GM19035 (cell line): Measurements from ENCODE around the gene FAM90A26.
"Not testable (repeated sequence)": the region's sequence is repeated elsewhere in the genome, so short reads cannot be mapped to it uniquely, and the experiment has no call there.

Experiments used
- ATAC-seq: cut with Tn5 transposase; IDR thresholded peaks from one replicate; pipeline ENCODE4 v1.9.1; 2021; ENCODE audit not compliant: unreplicated experiment

The FAM90A26 gene

DNA sequence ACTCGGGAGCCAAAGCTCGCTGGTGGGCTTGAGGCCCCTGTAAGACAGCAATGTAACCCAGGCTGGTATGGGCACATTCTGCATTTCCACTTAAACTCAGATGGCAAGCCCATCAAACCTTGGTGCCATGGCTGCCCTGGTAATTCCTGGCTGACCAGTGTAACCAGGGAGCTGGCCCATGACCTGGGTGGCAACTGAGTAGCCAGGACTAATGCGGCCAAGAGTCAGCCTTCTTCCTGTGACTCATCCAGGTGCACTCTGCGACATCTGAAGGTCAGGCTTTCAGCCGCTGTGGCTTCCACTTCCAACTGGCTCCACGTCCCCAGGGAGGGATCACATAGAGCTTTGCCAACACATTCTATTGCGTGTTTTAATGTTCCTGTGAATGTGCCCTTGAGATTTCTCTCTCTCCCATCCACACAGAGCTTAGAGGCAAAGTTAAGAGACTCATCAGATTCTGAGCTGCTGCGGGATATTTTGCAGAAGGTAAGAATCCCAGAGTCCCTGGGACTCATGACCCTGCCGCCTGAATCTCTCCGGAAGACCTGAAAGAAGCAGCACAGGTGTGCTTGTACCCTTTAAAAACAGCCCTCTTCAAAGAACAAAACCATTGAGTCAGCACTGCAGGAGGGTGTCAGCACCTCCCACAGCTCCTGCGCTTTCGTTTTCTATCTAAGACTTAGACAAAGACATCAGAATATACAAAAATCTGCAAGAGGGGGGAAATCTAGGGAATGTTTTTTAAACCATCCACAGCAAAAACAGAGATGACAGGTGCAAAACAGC, 14.9 kb upstream of the FAM90A26 start:
- not testable (repeated sequence) for ATAC-seq

DNA sequence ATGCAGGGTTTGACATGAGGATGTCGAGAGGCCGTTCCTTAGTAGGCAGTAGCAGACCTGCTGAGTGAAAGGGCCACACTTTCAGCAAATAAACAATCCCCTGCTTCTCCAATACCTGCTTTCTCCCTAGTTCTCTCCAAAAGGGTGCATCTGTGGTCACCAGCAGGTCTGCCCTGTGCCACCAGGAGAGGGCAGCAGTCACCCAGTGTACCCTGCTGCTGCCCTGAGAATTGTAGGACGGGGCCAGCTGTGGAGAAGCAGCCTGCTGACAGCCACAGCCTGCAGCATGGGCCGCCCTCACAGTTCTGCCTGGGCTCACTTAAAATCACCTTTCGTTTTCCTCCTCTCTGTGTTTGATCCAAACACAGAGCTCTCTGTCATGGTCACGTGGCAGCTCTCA, 11.8 kb upstream of the FAM90A26 start:
- ATAC-seq: not testable (repeated sequence)

DNA sequence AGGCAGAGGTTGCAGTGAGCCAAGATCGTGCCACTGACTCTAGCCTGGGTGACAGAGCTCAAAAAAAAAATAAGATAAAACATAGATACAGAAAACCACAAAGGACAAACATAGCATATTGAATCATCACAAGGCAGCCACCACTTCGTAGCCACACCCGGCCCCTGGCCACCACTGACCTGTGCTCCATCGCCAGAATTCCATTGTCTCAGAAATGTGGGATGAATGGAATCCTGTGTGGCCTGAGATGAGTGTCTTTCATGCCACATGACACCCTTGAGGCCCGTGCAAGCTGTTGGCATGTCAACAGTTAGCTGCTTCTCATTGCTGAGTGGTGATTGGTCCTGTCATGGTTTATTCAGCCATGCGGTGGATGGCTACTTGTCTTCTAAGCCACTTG, 10.2 kb upstream of the FAM90A26 start:
- ATAC-seq: not testable (repeated sequence)

DNA sequence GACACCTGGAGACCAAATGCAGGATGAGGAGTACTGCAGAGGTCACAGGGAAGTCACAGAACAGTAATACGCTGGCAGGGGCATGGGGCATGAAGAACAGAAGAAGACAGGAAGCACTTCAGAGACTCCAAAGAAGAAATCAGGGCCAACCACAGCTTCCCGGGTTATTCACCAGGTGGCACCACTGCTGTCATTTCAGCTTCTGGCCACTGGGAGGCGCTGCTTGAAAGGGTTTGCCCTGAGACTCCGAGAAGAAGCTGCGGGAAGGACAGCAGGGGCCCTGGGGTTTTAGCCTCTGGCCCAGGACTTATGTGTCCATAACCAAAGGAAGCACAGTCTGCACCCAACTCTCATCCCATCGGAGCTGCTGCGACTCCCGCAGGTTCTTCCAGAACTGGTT, 4.2 kb upstream of the FAM90A26 start:
- ATAC-seq: not testable (repeated sequence)

DNA sequence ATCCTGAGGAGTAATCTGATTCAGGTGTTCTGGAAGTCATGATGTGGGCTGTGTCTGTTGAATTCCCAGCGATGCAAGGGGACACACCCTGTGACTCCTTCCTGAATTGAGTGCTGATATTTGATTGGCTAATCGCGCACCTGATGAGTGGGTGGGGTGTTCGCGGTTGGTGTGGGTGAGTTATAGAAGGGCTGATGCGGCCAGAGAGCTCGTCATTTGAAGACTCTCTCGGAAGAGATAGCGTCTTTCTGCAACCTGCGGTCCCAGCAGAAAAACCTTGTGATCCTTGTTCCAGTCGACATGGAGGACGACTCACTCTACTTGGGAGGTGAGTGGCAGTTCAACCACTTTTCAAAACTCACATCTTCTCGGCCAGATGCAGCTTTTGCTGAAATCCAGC, 40.1 kb downstream of the FAM90A26 start, which contains the start of gene USP17L10:
Gene USP17L10 (plus strand): TSS at position 301 of the 400 bp plus-strand sequence. CDS start 0 bp downstream, at position 301.
- not testable (repeated sequence) for ATAC-seq

DNA sequence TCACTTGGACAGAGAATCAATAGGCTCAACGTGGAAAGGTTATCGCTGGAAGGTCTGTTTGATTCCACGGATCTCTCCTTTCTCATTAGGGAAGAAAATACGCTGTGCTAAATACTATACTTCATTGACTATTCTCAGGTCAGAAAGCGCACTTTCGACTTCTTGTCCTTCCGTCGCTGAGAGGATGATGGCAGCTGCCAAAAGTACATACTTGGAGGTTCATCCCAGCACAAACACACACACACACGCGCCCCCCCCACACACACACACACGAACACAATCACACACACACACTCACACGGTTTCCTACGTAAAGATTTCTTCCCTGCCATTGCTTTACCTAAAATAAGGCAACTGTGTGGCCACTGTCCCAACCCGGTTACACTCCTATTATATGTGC, 44.5 kb downstream of the FAM90A26 start:
- not testable (repeated sequence) for ATAC-seq

DNA sequence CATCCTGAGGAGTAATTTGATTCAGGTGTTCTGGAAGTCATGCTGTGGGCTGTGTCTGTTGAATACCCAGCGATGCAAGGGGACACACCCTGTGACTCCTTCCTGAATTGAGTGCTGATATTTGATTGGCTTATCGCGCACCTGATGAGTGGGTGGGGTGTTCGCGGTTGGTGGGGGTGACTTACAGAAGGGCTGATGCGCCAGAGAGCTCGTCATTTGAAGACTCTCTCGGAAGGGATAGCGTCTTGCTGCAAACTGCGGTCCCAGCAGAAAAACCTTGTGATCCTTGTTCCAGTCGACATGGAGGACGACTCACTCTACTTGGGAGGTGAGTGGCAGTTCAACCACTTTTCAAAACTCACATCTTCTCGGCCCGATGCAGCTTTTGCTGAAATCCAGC, 44.9 kb downstream of the FAM90A26 start, which contains the start of gene USP17L11:
Gene USP17L11 (plus strand): TSS at position 301 of the 400 bp plus-strand sequence. CDS start 0 bp downstream, at position 301.
- not testable (repeated sequence) for ATAC-seq

DNA sequence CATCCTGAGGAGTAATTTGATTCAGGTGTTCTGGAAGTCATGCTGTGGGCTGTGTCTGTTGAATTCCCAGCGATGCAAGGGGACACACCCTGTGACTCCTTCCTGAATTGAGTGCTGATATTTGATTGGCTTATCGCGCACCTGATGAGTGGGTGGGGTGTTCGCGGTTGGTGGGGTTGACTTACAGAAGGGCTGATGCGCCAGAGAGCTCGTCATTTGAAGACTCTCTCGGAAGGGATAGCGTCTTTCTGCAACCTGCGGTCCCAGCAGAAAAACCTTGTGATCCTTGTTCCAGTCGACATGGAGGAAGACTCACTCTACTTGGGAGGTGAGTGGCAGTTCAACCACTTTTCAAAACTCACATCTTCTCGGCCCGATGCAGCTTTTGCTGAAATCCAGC, 49.6 kb downstream of the FAM90A26 start, which contains the start of gene USP17L12:
Gene USP17L12 (plus strand): TSS at position 301 of the 400 bp plus-strand sequence. CDS start 0 bp downstream, at position 301.
- ATAC-seq: not testable (repeated sequence)

DNA sequence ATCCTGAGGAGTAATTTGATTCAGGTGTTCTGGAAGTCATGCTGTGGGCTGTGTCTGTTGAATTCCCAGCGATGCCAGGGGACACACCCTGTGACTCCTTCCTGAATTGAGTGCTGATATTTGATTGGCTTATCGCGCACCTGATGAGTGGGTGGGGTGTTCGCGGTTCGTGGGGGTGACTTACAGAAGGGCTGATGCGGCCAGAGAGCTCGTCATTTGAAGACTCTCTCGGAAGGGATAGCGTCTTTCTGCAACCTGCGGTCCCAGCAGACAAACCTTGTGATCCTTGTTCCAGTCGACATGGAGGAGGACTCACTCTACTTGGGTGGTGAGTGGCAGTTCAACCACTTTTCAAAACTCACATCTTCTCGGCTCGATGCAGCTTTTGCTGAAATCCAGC, 54.4 kb downstream of the FAM90A26 start, which contains the start of gene USP17L13:
Gene USP17L13 (plus strand): TSS at position 301 of the 400 bp plus-strand sequence. CDS start 0 bp downstream, at position 301.
- ATAC-seq: not testable (repeated sequence)
